HepG2 (cell line): Measurements from ENCODE around the gene PCSK6.

Source experiments
- ATF4 ChIP-seq, 2 experiments: fragments of 450-650 bp in 1 of 2; sonication (generic) in 1 of 2; formaldehyde crosslinking; IDR thresholded peaks; 2 replicates each; pipeline versions ENCODE4 v1.5.0 to v1.8.0; 2020 to 2022; ENCODE audit warnings: mild to moderate bottlenecking in 1 of 2, missing genetic modification reagents in 1 of 2
- CCAR2 ChIP-seq: fragments of 200-400 bp; formaldehyde crosslinking; optimal IDR thresholded peaks from 2 replicates; pipeline ENCODE3; 2018; ENCODE audit warnings: low read depth, mild to moderate bottlenecking, low read length, moderate library complexity
- CTCF ChIP-seq: sonication (generic); formaldehyde crosslinking; IDR thresholded peaks from 2 replicates; pipeline ENCODE4 v1.5.0; 2020; ENCODE audit warnings: mild to moderate bottlenecking, missing genetic modification reagents, moderate library complexity
- HDAC2 ChIP-seq: sonication (generic); formaldehyde crosslinking; IDR thresholded peaks from 2 replicates; pipeline ENCODE4 v1.4.0; 2020; ENCODE audit warnings: missing genetic modification reagents
- JUND ChIP-seq: sonication (generic); formaldehyde crosslinking; IDR thresholded peaks from 2 replicates; pipeline ENCODE4 v1.8.0; 2022; ENCODE audit warnings: mild to moderate bottlenecking, missing genetic modification reagents
- POLR2A ChIP-seq, 2 experiments: IDR thresholded peaks; 2 replicates each; pipeline ENCODE4 v1.6.1; 2011; ENCODE audit warnings: low read depth in 2 of 2, low read length in 2 of 2, mild to moderate bottlenecking in 1 of 2, moderate library complexity in 1 of 2; ENCODE audit not compliant: insufficient read depth in 1 of 2
- POLR2AphosphoS5 ChIP-seq: IDR thresholded peaks from 2 replicates; pipeline ENCODE4 v1.6.1; 2012; ENCODE audit warnings: low read depth, low read length
- SP1 ChIP-seq, 2 experiments: fragments of 450-650 bp in 1 of 2; sonication (generic) in 1 of 2; formaldehyde crosslinking in 1 of 2; IDR thresholded peaks; 2 replicates each; pipeline versions ENCODE4 v1.4.0 to v1.6.1; 2016 to 2020; ENCODE audit warnings: missing genetic modification reagents in 1 of 2
- ZFX ChIP-seq: sonication (generic); formaldehyde crosslinking; IDR thresholded peaks from 2 replicates; pipeline ENCODE4 v1.4.0; 2020; ENCODE audit warnings: mild to moderate bottlenecking, low read depth, missing genetic modification reagents, moderate library complexity
- ZSCAN22 ChIP-seq: sonication (generic); formaldehyde crosslinking; IDR thresholded peaks from 2 replicates; pipeline ENCODE4 v1.4.0; 2020; ENCODE audit warnings: mild to moderate bottlenecking, missing genetic modification reagents
- TF ChIP-seq, protein P1 (sequence below): conservative IDR thresholded peaks from 2 replicates; pipeline ENCODE4 v1.6.1; 2018; ENCODE audit warnings: missing genetic modification reagents
- TF ChIP-seq, protein P2 (sequence below), 2 experiments: sonication (generic) in 1 of 2; formaldehyde crosslinking in 1 of 2; IDR thresholded peaks; 2 replicates each; pipeline versions ENCODE4 v1.5.1 to v1.6.1; 2011 to 2020; ENCODE audit warnings: borderline replicate concordance in 1 of 2, low read depth in 1 of 2, low read length in 1 of 2, mild to moderate bottlenecking in 1 of 2, missing genetic modification reagents in 1 of 2, moderate library complexity in 1 of 2

GRCh38 chr15:101393172-101393571 lies 96.3 kb downstream of the PCSK6 start:
- TF ChIP-seq SP1 (IDR thresholded peaks at IDR 0.05) (no peak), SP1 (CRISPR knock-in tag; IDR thresholded peaks at IDR 0.05) (no peak), ATF4 (CRISPR knock-in tag; IDR thresholded peaks at IDR 0.05) (no peak), ZSCAN22 (CRISPR knock-in tag) (no peak), POLR2A (IDR thresholded peaks at IDR 0.05; ENCODE audit: insufficient read depth in 1 of 2, low read depth in 2 of 2, low read length in 2 of 2) (no peak), JUND (CRISPR knock-in tag) (no peak), ZFX (CRISPR knock-in tag) (no peak), POLR2AphosphoS5 (no peak), CTCF (CRISPR knock-in tag) (no peak), CCAR2 (no peak), HDAC2 (no peak)
- TF ChIP-seq, protein P1, sequence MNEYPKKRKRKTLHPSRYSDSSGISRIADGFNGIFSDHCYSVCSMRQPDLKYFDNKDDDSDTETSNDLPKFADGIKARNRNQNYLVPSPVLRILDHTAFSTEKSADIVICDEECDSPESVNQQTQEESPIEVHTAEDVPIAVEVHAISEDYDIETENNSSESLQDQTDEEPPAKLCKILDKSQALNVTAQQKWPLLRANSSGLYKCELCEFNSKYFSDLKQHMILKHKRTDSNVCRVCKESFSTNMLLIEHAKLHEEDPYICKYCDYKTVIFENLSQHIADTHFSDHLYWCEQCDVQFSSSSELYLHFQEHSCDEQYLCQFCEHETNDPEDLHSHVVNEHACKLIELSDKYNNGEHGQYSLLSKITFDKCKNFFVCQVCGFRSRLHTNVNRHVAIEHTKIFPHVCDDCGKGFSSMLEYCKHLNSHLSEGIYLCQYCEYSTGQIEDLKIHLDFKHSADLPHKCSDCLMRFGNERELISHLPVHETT, result no peak
- TF ChIP-seq, protein P2, sequence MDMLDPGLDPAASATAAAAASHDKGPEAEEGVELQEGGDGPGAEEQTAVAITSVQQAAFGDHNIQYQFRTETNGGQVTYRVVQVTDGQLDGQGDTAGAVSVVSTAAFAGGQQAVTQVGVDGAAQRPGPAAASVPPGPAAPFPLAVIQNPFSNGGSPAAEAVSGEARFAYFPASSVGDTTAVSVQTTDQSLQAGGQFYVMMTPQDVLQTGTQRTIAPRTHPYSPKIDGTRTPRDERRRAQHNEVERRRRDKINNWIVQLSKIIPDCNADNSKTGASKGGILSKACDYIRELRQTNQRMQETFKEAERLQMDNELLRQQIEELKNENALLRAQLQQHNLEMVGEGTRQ (IDR thresholded peaks at IDR 0.05; ENCODE audit: low read depth, low read length), result no peak
- TF ChIP-seq, protein P2 (CRISPR knock-in tag; IDR thresholded peaks at IDR 0.05; ENCODE audit: borderline replicate concordance), result no peak
